UCSD-AML1 (cell line): ENCODE results near the gene RGCC.

Experiments used
- DNase-seq: peaks from one replicate; lab custom pipeline; 2025; ENCODE audit not compliant: unreplicated experiment; lab: John Stamatoyannopoulos, UW

The RGCC gene

GRCh38 chr13:41514853-41515395 lies 57.6 kb downstream of the RGCC start:
- DNase-seq = no peak

DNA sequence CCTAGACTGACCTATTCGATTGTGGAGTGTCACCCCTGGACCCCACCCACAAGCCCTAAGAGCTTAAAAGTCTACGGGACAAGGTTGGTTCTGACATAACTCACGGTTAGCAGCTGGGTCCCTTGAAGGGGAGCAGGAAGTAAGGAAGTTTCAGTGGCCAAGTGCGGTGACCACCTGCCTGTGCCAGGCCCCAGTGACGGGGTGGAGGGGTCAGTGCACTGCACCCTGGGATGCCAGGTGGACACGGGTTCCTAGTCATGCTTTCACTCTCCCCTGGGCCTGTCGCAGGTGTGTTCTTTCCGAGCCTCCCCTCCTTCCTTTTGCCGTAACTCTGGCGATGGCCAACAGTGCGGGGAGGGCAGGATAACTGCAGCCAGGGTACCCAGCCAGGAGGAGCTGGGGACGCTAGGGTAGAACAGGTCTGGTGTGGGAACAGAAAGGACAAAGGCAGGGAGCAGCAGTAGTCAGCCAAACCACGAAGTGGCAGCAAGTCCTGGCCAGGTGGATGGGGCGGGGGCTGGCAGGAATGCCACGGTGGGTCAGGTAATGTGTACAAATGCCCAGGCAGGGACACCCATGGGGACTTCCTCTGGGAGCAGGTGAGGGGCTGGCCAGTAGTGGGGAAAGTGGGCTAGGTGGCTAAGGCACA lies 58.3 kb downstream of the RGCC start:
- DNase-seq = no peak

GRCh38 chr13:41516166-41516565 lies 58.8 kb downstream of the RGCC start:
- DNase-seq = no peak

GRCh38 chr13:41516760-41517159 lies 59.4 kb downstream of the RGCC start:
- no peak for DNase-seq

DNA sequence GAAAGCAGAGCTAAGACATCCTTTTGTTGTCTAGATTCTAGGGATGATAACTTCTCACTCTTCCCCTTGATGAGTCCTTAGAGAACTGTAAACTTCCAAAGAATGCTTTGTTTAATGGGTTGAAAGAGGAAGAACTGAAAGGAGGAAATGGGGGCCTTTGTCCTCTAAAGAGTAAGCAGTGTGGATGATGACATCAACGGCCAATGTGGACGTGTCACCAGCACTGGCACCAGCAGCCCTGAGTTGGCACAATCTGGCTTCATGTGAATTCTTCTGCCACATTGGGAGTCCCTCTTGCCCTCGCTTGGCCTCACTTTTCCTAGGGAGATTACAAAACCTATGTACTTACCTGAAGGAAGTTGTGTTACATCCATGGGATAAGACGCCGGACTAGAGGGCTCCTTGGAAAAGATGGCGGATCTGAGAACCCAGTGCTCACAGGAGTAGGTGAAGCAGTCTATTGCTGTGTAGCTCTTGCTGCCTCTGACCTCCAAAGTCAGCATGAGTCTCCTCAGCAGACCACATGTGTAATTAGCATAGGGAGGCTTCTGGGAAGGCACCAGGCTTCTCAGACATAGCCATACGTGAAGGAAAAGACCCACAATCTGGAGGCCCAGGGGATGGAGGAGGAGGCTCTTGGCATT lies 62.8 kb downstream of the RGCC start:
- no peak for DNase-seq
